ENCODE data around the gene ARMC9. TPM values are rescaled to one million over a fixed set of nuclear protein-coding genes. Genes with fewer than 3 reads are reported as not detected.

ARMC9 gene
- polyA plus RNA-seq, 1 donor, result 6.3 TPM

- DNase-seq, result no peak
Measured at GRCh38 chr2:231245249-231246094, 47.0 kb downstream of the ARMC9 start.

- DNase-seq, result no peak
Measured at GRCh38 chr2:231246171-231246842, 47.9 kb downstream of the ARMC9 start.

- no peak for DNase-seq
Measured at GRCh38 chr2:231250146-231250545, 51.7 kb downstream of the ARMC9 start.

- no peak for DNase-seq
Measured at GRCh38 chr2:231250698-231251097, 52.3 kb downstream of the ARMC9 start.

GRCh38 chr2:231253292-231253691 lies 54.9 kb downstream of the ARMC9 start:
- peak; percentile 19 for DNase-seq

DNA sequence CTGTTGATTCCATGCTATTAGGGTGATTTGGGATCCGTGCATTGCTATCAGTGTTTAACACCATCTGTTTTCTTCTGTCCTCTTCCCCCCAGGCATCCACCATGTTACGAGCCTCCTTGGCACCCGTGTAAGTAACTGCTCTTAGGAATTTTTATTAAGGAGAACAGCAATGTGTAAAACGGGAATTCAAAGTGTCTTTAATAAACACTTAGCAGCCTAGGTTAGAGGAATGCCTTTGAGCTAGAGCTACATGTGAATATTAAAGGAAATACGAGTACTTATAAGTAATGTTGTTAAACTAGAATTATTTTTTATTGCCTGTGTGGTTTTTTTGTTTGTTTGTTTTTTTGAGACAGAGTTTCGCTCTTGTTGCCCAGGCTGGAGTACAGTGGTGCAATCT lies 58.1 kb downstream of the ARMC9 start:
- no peak for DNase-seq

- no peak for DNase-seq
Measured at GRCh38 chr2:231257763-231258162, 59.3 kb downstream of the ARMC9 start.

- DNase-seq, result no peak
Measured at GRCh38 chr2:231258701-231259100, 60.3 kb downstream of the ARMC9 start.

- DNase-seq, result no peak
Measured at GRCh38 chr2:231259104-231259503, 60.7 kb downstream of the ARMC9 start.

DNA sequence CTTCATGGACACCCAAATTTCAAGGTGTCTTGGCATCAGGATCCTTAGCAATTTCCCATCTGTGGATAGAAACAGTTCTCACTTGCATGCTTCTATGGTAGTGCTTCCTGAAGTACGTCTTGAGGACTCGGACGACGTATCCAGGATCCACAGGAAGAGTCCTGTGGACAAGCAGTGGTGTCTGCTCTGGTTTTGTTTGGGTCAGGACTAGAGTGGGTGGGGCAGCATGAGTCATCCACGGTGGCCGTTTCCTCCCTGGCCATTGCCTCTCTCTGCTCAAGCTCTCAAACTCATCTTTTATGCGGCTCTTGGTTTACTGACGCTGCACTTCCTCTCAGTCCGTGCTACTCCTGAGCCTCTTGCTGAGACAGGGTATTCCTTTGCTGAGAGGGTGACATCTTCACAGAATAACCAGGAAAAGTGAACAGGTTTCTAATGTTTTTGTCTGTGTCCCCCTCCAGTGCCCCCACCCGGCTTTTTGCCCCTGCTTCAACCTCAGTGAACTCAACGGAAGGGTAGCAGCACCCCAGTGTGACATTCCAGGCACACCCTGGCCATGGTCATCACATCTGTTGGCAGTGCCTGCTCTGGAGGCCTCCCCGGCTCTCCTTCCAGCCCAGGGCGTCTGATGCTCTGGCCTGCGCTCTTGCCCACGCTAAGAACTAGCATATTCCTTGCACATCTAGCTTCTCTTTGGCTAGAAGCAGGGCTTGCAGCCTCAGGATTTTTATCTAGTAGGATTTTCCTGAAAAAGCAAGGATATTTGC lies 62.2 kb downstream of the ARMC9 start:
- no peak for DNase-seq

GRCh38 chr2:231263118-231263831 lies 64.8 kb downstream of the ARMC9 start:
- no peak for DNase-seq

DNA sequence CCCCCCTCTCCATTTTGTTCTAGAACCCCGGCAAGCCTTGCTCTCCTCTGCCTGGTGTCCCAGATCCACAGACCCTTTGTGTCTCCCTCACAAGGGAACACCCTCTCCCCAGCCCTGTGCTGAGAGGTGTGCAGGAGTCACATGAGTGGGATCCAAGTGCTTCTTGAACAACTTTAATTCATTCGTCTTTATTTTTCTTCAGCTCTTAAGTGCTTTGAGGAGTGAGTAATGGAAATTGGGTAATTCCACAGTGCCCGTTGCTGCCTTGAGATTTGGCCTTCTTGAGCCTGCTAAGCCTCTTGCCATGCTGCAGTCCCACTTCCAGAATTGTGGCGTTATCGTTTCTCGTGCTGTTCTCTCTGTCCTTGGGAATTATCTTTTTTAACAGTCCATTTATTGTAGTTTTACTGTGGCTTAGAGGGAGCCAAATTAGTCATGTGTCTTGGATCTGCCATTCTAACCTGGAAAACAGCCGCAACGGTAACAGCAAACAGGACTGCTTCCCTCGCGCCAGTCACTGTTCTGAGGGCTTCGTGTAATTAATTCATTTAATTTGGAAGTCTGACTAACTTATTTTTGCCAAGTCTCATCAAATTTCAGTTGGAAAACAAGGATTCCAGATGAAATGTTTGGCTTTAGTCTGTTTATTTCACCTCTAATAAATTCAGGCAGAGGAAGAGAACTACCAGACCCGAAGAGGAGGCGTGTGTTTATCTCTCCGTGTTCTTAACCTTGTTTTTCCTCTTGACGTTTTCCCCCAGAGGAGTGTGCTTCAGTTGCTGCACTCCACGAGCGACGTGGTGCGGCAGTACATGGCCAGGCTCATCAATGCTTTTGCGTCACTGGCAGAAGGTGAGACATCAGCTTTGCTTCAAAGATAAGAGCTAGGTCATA lies 72.0 kb downstream of the ARMC9 start:
- no peak for DNase-seq

- no peak for DNase-seq
Measured at GRCh38 chr2:231272991-231273390, 74.6 kb downstream of the ARMC9 start.

DNA sequence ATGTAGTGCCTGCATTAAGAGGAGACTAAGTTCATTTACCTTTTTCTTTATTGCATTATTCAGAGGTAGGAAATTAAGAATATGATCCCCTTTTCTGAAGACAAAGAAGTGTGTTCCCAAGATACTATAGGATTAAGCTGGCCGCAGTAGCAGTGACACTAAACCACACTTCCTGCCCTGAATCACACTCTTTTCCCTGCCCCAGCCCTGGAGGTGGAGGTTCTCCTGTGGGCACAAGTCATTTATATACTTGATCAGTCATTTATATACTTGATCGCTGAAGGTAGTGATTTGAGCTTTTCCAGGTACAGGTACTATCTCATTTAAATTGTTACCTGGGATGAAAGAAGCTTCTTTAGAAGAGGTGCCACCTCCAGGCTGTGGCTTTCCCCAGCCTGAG lies 78.6 kb downstream of the ARMC9 start:
- DNase-seq, result no peak

DNA sequence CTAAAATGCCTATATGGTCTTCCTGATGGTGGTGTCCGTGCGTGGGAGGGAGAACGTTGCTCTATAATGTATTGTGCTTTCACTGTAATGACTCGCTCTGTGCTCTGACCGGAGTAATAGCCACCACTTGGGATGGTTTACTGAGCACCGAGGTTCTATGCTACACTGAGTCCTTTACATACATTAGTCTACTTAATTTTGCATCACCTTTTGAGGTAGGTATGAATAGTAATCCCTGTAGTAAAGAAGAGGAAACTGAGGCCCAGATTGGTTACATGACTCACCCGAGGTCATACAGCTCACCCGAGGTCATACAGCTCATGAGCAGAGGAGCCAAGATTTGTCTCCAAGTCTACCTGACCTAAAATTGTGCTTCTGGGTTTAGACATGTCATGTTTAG lies 79.5 kb downstream of the ARMC9 start:
- DNase-seq, result no peak

GRCh38 chr2:231278868-231279267 lies 80.4 kb downstream of the ARMC9 start:
- DNase-seq, result no peak

DNA sequence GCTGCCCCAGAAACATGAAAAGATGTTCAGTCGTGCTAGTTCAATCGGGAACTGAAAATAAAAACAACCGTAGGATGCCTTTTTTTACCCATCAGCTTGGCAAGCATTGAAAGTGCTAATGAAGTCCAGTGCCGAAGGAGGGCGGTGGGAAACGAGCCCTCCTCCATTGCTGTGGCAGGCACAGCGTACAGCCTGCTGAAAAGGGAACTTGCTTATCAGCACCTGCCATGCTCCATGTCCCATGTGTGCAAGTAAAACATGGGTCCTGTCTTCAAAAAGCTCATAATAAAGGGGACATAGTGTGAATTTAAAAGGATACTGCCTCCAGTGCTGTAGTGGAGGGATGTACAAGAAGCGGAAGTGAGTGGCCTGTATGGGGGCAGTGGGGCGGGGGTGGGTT lies 82.4 kb downstream of the ARMC9 start:
- no peak for DNase-seq

GRCh38 chr2:231284296-231284695 lies 85.9 kb downstream of the ARMC9 start:
- DNase-seq, result no peak

DNA sequence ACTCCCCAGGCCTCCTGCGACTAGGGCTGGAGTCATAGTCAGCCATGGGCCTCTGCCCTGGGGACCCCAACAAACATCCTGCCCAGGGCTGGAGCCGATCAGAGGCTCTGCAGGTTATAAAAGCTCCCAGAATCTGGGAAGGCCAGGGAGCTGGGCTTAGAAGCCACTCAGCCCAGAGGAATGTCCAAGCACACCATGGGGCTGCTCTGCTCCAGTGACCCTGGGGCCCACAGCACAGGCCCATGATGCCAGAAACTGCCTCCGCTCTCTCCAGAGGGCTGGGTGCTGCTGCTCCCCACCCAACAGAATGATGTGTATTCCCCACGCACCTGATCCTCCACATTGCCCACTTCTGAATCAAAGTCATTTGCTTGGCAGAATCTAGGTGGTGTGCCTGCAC lies 88.5 kb downstream of the ARMC9 start:
- no peak for DNase-seq

GRCh38 chr2:231287696-231288095 lies 89.3 kb downstream of the ARMC9 start:
- DNase-seq, result peak; percentile 23

DNA sequence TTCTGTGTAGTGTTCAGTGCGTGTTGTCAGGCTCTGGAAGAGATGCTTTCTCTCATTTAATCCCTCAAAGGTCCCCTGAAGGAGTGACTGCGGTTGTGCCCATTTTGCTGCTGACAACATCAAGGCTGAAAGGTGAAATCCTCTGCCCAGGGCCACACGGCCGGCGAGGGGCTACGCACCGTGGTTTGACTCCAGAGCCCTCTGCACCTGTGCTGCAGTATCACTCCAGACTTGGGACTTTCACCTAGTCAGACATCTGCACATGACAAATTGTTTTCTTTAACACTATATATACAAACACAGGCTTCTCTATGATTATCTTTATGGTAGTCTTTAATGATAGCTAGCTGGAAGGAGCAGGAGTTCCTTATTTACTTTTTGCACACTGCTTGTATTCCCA lies 90.2 kb downstream of the ARMC9 start:
- no peak for DNase-seq

All from hindlimb muscle (tissue), 1 donor.